Endodermal cell (in vitro differentiated cells): ENCODE data around the gene NKX2-3. TPM values are rescaled to one million over a fixed set of nuclear protein-coding genes. Genes with fewer than 3 reads are reported as not detected.
A peak's percentile ranks its signal among the peaks of the same experiment; 100 is the strongest.

Source experiments
- DNase-seq: peaks from one replicate; pipeline ENCODE4 v3.0.0-alpha.2; 2017
- H3K27ac ChIP-seq: 2 replicates; pipeline ENCODE4 v1.5.1; 2013; ENCODE audit warnings: mild to moderate bottlenecking, low read depth, low read length, moderate library complexity
- H3K27me3 ChIP-seq: 2 replicates; pipeline ENCODE4 v1.6.1; 2013; ENCODE audit warnings: mild to moderate bottlenecking, low read length, moderate library complexity; ENCODE audit not compliant: insufficient read depth, control insufficient read depth, poor library complexity, severe bottlenecking
- H3K36me3 ChIP-seq: 2 replicates; pipeline ENCODE4 v1.7.0; 2013; ENCODE audit warnings: mild to moderate bottlenecking, low read length, moderate library complexity; ENCODE audit not compliant: control insufficient read depth, insufficient read depth
- H3K4me1 ChIP-seq: one replicate; pipeline ENCODE4 v1.7.0; 2013; ENCODE audit warnings: low read length; ENCODE audit not compliant: control insufficient read depth, insufficient read depth
- H3K4me3 ChIP-seq: 2 replicates; pipeline ENCODE4 v1.5.1; 2013; ENCODE audit warnings: mild to moderate bottlenecking, low read length, moderate library complexity
- H3K9ac ChIP-seq: 2 replicates; pipeline ENCODE4 v1.6.1; 2013; ENCODE audit warnings: mild to moderate bottlenecking, low read length, moderate library complexity; ENCODE audit not compliant: poor library complexity, severe bottlenecking; ENCODE audit errors: extremely low read depth
- H3K9me3 ChIP-seq: 2 replicates; pipeline ENCODE4 v1.6.1; 2013; ENCODE audit warnings: mild to moderate bottlenecking, low read length, moderate library complexity; ENCODE audit not compliant: control insufficient read depth
- H3K27ac Mint-ChIP-seq: 2 replicates; pipeline ENCODE4 v1.8.0; 2020; ENCODE audit warnings: mixed read lengths
- H3K27me3 Mint-ChIP-seq: 2 replicates; pipeline ENCODE4 v1.8.0; 2021; ENCODE audit warnings: mild to moderate bottlenecking, mixed read lengths; ENCODE audit not compliant: insufficient read depth
- H3K36me3 Mint-ChIP-seq: 2 replicates; pipeline ENCODE4 v1.8.0; 2020; ENCODE audit warnings: low read depth, mixed read lengths
- H3K4me1 Mint-ChIP-seq: 2 replicates; pipeline ENCODE4 v1.8.0; 2020; ENCODE audit warnings: mixed read lengths
- H3K4me3 Mint-ChIP-seq: 2 replicates; pipeline ENCODE4 v1.8.0; 2020; ENCODE audit warnings: mild to moderate bottlenecking, moderate library complexity, mixed read lengths
- H3K9me3 Mint-ChIP-seq: 2 replicates; pipeline ENCODE4 v1.8.0; 2020; ENCODE audit warnings: mild to moderate bottlenecking, mixed read lengths
- WGBS, 2 experiments: methylation state at CpG; one replicate each; pipeline versions ENCODE4 v1.1.5 to v1.1.7; 2013; ENCODE audit warnings: missing lambda C conversion rate in 2 of 2, mixed read lengths in 1 of 2; ENCODE audit not compliant: insufficient coverage in 1 of 2, insufficient read length in 1 of 2; 5-methylcytosine and 5-hydroxymethylcytosine counted together
- total RNA-seq, 2 donors: library from RNA; stranded (reverse); fragmentation: NEBNext Ultra II Directional in 1 of 2; extraction: Animal tissue kit (Norgen Biotek cat#: 25700) in 1 of 2; gene quantifications; 2 replicates in 1 of 2; 3 replicates in 1 of 2; pipeline ENCODE4 v1.2.1, GENCODE V29; 2021
- TF ChIP-seq, protein P1 (sequence below): fragments of 200-600 bp; sonication (generic); conservative IDR thresholded peaks from 2 replicates; pipeline ENCODE4 v1.5.0; 2021; ENCODE audit warnings: antibody characterized with exemption, mild to moderate bottlenecking

Gene NKX2-3
- total RNA-seq, 2 donors from 2014 or later, result not detected

GRCh38 chr10:99524736-99525380 is 7.9 kb upstream of the NKX2-3 start:
- H3K27me3 Mint-ChIP-seq, result peaks cover 97% of the 10 kb centered on the region
- H3K4me3 Mint-ChIP-seq, result peak overlapping the region; percentile 57
- H3K36me3 Mint-ChIP-seq, result no peaks in the 10 kb centered on the region
- TF ChIP-seq, protein P1, sequence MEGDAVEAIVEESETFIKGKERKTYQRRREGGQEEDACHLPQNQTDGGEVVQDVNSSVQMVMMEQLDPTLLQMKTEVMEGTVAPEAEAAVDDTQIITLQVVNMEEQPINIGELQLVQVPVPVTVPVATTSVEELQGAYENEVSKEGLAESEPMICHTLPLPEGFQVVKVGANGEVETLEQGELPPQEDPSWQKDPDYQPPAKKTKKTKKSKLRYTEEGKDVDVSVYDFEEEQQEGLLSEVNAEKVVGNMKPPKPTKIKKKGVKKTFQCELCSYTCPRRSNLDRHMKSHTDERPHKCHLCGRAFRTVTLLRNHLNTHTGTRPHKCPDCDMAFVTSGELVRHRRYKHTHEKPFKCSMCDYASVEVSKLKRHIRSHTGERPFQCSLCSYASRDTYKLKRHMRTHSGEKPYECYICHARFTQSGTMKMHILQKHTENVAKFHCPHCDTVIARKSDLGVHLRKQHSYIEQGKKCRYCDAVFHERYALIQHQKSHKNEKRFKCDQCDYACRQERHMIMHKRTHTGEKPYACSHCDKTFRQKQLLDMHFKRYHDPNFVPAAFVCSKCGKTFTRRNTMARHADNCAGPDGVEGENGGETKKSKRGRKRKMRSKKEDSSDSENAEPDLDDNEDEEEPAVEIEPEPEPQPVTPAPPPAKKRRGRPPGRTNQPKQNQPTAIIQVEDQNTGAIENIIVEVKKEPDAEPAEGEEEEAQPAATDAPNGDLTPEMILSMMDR, result no peak
- peaks cover 100% of the 10 kb centered on the region for H3K27me3 ChIP-seq
- H3K9me3 ChIP-seq, result no peaks in the 10 kb centered on the region
- H3K9ac ChIP-seq, result no peak overlapping the region
- H3K4me3 ChIP-seq, result no peak overlapping the region
- no peak overlapping the region for H3K27ac ChIP-seq
- H3K27ac Mint-ChIP-seq, result no peak overlapping the region
- peaks cover 17% of the 10 kb centered on the region for H3K4me1 ChIP-seq
- no peaks in the 10 kb centered on the region for H3K9me3 Mint-ChIP-seq
- H3K4me1 Mint-ChIP-seq, result peaks cover 55% of the 10 kb centered on the region
- H3K36me3 ChIP-seq, result no peaks in the 10 kb centered on the region
- 9% methylated on average over 10 of the region's 10 CpGs; no CpG with 5 or more reads in 1 of the 2 experiments for WGBS, 2 experiments
- peak; percentile 63 for DNase-seq

DNA sequence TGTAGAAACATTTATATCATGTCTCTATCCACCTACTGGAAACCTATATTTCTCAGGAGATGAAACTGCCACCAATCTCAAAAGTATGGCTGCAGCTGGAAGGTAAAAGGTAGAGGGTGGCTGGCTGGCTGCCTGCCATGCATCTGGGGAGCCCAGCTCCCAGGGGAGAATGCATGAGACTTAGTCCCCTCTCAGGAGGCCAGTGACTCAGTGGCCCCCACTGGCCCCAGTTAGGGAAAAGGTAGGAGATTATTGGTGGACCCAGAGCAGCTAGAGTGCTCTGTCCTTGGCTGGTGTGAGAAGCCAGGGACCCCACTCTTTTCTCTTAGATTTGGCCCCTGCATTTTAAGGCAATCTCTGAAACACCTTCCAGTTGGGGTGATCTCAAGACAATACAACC is 6.8 kb upstream of the NKX2-3 start:
- no peaks in the 10 kb centered on the region for H3K36me3 Mint-ChIP-seq
- Histone ChIP-seq H3K36me3 (no peaks in the 10 kb centered on the region), H3K9ac (no peak overlapping the region), H3K27me3 (peaks cover 100% of the 10 kb centered on the region), H3K4me3 (no peak overlapping the region), H3K4me1 (peaks cover 11% of the 10 kb centered on the region), H3K9me3 (no peaks in the 10 kb centered on the region), H3K27ac (no peak overlapping the region)
- TF ChIP-seq, protein P1, result no peak
- no peaks in the 10 kb centered on the region for H3K9me3 Mint-ChIP-seq
- no peak for DNase-seq
- H3K27me3 Mint-ChIP-seq, result peaks cover 97% of the 10 kb centered on the region
- H3K4me3 Mint-ChIP-seq, result no peak overlapping the region
- H3K4me1 Mint-ChIP-seq, result peaks cover 54% of the 10 kb centered on the region
- no peak overlapping the region for H3K27ac Mint-ChIP-seq

GRCh38 chr10:99526861-99527504 is 5.8 kb upstream of the NKX2-3 start:
- H3K9me3 Mint-ChIP-seq, result no peaks in the 10 kb centered on the region
- Histone ChIP-seq H3K9ac (no peak overlapping the region), H3K4me1 (peaks cover 7% of the 10 kb centered on the region), H3K27ac (no peak overlapping the region), H3K4me3 (no peak overlapping the region), H3K36me3 (no peaks in the 10 kb centered on the region), H3K9me3 (peaks cover 4% of the 10 kb centered on the region), H3K27me3 (peaks cover 100% of the 10 kb centered on the region)
- DNase-seq, result peak; percentile 70
- H3K4me3 Mint-ChIP-seq, result peak overlapping the region; percentile 6
- no peaks in the 10 kb centered on the region for H3K36me3 Mint-ChIP-seq
- TF ChIP-seq, protein P1, result no peak
- H3K27ac Mint-ChIP-seq, result no peak overlapping the region
- WGBS, 2 experiments, result 11 to 16% methylated on average over 16 to 24 of the region's 24 CpGs
- H3K27me3 Mint-ChIP-seq, result peaks cover 97% of the 10 kb centered on the region
- peaks cover 46% of the 10 kb centered on the region for H3K4me1 Mint-ChIP-seq
